H1 (cell line): ENCODE data around the gene FBN2. TPM values are rescaled to one million over a fixed set of nuclear protein-coding genes. Genes with fewer than 3 reads are reported as not detected.

ENCODE experiments used
- CTCF ChIA-PET: fragments of 300-600 bp; sonication (Branson Sonifier 250); formaldehyde crosslinking; loops from one replicate; lab custom pipeline; 2021; ENCODE audit not compliant: partially characterized antibody; lab: Charles Lee
- POLR2A ChIA-PET: fragments of 300-600 bp; sonication (Branson Sonifier 250); formaldehyde crosslinking; loops from one replicate; lab custom pipeline; 2021; ENCODE audit warnings: inconsistent platforms; ENCODE audit not compliant: partially characterized antibody; lab: Charles Lee
- DNase-seq, 2 experiments: peaks; one replicate each; pipeline versions ENCODE4 v3.0.0 to v3.0.0-alpha.2; 2010 to 2022; ENCODE audit warnings: low spot score in 2 of 2, low read depth in 1 of 2, mixed read lengths in 1 of 2
- FAIRE-seq: peaks from 2 replicates; lab custom pipeline; 2011; peaks lifted over from hg19 to GRCh38; lab: Jason Lieb, UNC
- H2AFZ ChIP-seq: 2 replicates; pipeline ENCODE4 v1.8.1; 2012; ENCODE audit warnings: low read length, inconsistent platforms
- H2AK5ac ChIP-seq: 2 replicates; pipeline ENCODE4 v1.6.1; 2013; ENCODE audit warnings: low read depth, low read length
- H2BK120ac ChIP-seq: replicated peaks from 2 replicates; pipeline ENCODE3; 2013; ENCODE audit warnings: low read depth, low read length, inconsistent platforms
- H2BK12ac ChIP-seq: 2 replicates; pipeline ENCODE4 v1.6.1; 2013; ENCODE audit warnings: low read depth, low read length
- H2BK15ac ChIP-seq: 2 replicates; pipeline ENCODE4 v1.6.1; 2013; ENCODE audit warnings: low read length
- H2BK20ac ChIP-seq: 2 replicates; pipeline ENCODE4 v1.6.1; 2013; ENCODE audit warnings: low read length
- H2BK5ac ChIP-seq: 2 replicates; pipeline ENCODE4 v1.6.1; 2013; ENCODE audit warnings: low read depth, low read length
- H3K14ac ChIP-seq: 2 replicates; pipeline ENCODE4 v1.6.1; 2013; ENCODE audit warnings: inconsistent platforms; ENCODE audit not compliant: insufficient read length
- H3K18ac ChIP-seq: 2 replicates; pipeline ENCODE4 v1.6.1; 2013; ENCODE audit warnings: low read length; ENCODE audit errors: extremely low read depth
- H3K23ac ChIP-seq: 2 replicates; pipeline ENCODE4 v1.6.1; 2013; ENCODE audit warnings: inconsistent platforms; ENCODE audit not compliant: insufficient read length
- H3K23me2 ChIP-seq: 2 replicates; pipeline ENCODE4 v1.6.1; 2013; ENCODE audit warnings: low read depth, low read length
- H3K27ac ChIP-seq: 2 replicates; pipeline ENCODE4 v1.6.1; 2011; ENCODE audit warnings: low read depth, low read length, inconsistent platforms
- H3K27me3 ChIP-seq, 4 experiments: replicated peaks in 1 of 4; 1 replicate in 1 of 4; 2 replicates in 3 of 4; pipeline versions ENCODE4 v1.6.1 to v1.8.1; 2011 to 2013; ENCODE audit warnings: low read length in 3 of 4, mild to moderate bottlenecking in 3 of 4, inconsistent platforms in 2 of 4, mixed read lengths in 2 of 4, moderate library complexity in 1 of 4; ENCODE audit not compliant: control insufficient read depth in 3 of 4, insufficient read depth in 3 of 4; ENCODE audit errors: extremely low read depth in 1 of 4
- H3K36me3 ChIP-seq, 4 experiments: 2 replicates each; pipeline versions ENCODE4 v1.6.1 to v1.8.1; 2011 to 2013; ENCODE audit warnings: mild to moderate bottlenecking in 4 of 4, low read length in 3 of 4, moderate library complexity in 2 of 4, control low read depth in 1 of 4, inconsistent platforms in 1 of 4; ENCODE audit not compliant: insufficient read depth in 4 of 4, control insufficient read depth in 2 of 4
- H3K4ac ChIP-seq: replicated peaks from 2 replicates; pipeline ENCODE3; 2013; ENCODE audit warnings: low read length, low read depth, mixed read lengths, inconsistent platforms; ENCODE audit not compliant: insufficient read length
- H3K4me1 ChIP-seq, 4 experiments: replicated peaks in 1 of 4; 1 replicate in 1 of 4; 2 replicates in 3 of 4; pipeline versions ENCODE4 v1.6.1 to v1.8.1; 2011 to 2013; ENCODE audit warnings: low read length in 3 of 4, inconsistent platforms in 2 of 4, mixed read lengths in 1 of 4; ENCODE audit not compliant: insufficient read depth in 4 of 4, control insufficient read depth in 3 of 4
- H3K4me2 ChIP-seq, 2 experiments: 2 replicates each; pipeline versions ENCODE4 v1.6.1 to v1.8.1; 2011 to 2013; ENCODE audit warnings: low read depth in 2 of 2, low read length in 2 of 2, control low read depth in 1 of 2, inconsistent platforms in 1 of 2, mild to moderate bottlenecking in 1 of 2; ENCODE audit not compliant: insufficient read depth in 1 of 2
- H3K4me3 ChIP-seq, 4 experiments: fragments of 200-600, 300-600 bp in 1 of 4; sonication (generic), shearing (Covaris generic), sonication (Bioruptor Twin) in 1 of 4; 2 replicates each; pipeline versions ENCODE4 v1.5.1 to v1.8.1; 2011 to 2016; ENCODE audit warnings: low read length in 4 of 4, low read depth in 3 of 4, control low read depth in 2 of 4, inconsistent platforms in 2 of 4, mild to moderate bottlenecking in 2 of 4, mixed read lengths in 1 of 4, moderate library complexity in 1 of 4; ENCODE audit not compliant: insufficient read depth in 2 of 4; ENCODE audit errors: extremely low read depth in 1 of 4
- H3K56ac ChIP-seq: replicated peaks from 2 replicates; pipeline ENCODE3; 2013; ENCODE audit warnings: low read depth, mild to moderate bottlenecking, mixed read lengths, low read length, inconsistent platforms; ENCODE audit not compliant: insufficient read length
- H3K79me1 ChIP-seq: 2 replicates; pipeline ENCODE4 v1.6.1; 2013; ENCODE audit warnings: low read depth, low read length, control low read depth
- H3K79me2 ChIP-seq, 2 experiments: 2 replicates each; pipeline versions ENCODE4 v1.6.1 to v1.8.1; 2012 to 2013; ENCODE audit warnings: low read length in 2 of 2, mild to moderate bottlenecking in 2 of 2, inconsistent platforms in 1 of 2; ENCODE audit not compliant: insufficient read depth in 2 of 2, control insufficient read depth in 1 of 2
- H3K9ac ChIP-seq, 4 experiments: replicated peaks in 1 of 4; 1 replicate in 1 of 4; 2 replicates in 3 of 4; pipeline versions ENCODE4 v1.6.1 to v1.8.1; 2011 to 2013; ENCODE audit warnings: low read depth in 3 of 4, low read length in 3 of 4, control low read depth in 2 of 4, mild to moderate bottlenecking in 2 of 4, moderate library complexity in 2 of 4, inconsistent platforms in 1 of 4; ENCODE audit errors: extremely low read depth in 1 of 4
- H3K9me3 ChIP-seq, 2 experiments: 2 replicates each; pipeline versions ENCODE4 v1.6.1 to v1.8.1; 2012 to 2013; ENCODE audit warnings: mild to moderate bottlenecking in 2 of 2, moderate library complexity in 2 of 2, control low read depth in 1 of 2, inconsistent platforms in 1 of 2, low read depth in 1 of 2, low read length in 1 of 2, mixed read lengths in 1 of 2; ENCODE audit not compliant: insufficient read depth in 2 of 2
- H4K20me1 ChIP-seq, 2 experiments: replicated peaks in 1 of 2; 2 replicates each; pipeline versions ENCODE3 to v1.8.1; 2011 to 2013; ENCODE audit warnings: inconsistent platforms in 2 of 2, low read length in 2 of 2, mild to moderate bottlenecking in 1 of 2; ENCODE audit not compliant: insufficient read depth in 2 of 2, control insufficient read depth in 1 of 2
- H4K5ac ChIP-seq: 2 replicates; pipeline ENCODE4 v1.6.1; 2013; ENCODE audit warnings: low read length, low read depth, mixed read lengths, inconsistent platforms; ENCODE audit not compliant: insufficient read length
- H4K8ac ChIP-seq: 2 replicates; pipeline ENCODE4 v1.8.0; 2013; ENCODE audit warnings: mild to moderate bottlenecking, moderate library complexity, low read length, inconsistent platforms; ENCODE audit not compliant: insufficient read depth; ENCODE audit errors: extremely low read depth
- H4K91ac ChIP-seq: replicated peaks from 2 replicates; pipeline ENCODE3; 2013; ENCODE audit warnings: low read length, mixed read lengths, inconsistent platforms; ENCODE audit not compliant: insufficient read length
- ASH2L ChIP-seq: fragments of 200-600, 300-600 bp; sonication (generic); IDR thresholded peaks from one replicate; pipeline ENCODE4 v1.7.1; 2017; ENCODE audit warnings: low read length
- BACH1 ChIP-seq: IDR thresholded peaks from 2 replicates; pipeline ENCODE4 v1.6.1; 2012; ENCODE audit warnings: low read length, improper control_type of control experiment
- CHD1 ChIP-seq: IDR thresholded peaks from 2 replicates; pipeline ENCODE4 v1.6.1; 2012; ENCODE audit warnings: low read depth, low read length, improper control_type of control experiment
- EGR1 ChIP-seq: IDR thresholded peaks from 2 replicates; pipeline ENCODE4 v1.6.1; 2011; ENCODE audit warnings: low read depth, low read length, borderline replicate concordance
- EP300 ChIP-seq, 2 experiments: IDR thresholded peaks; 1 replicate in 1 of 2; 2 replicates in 1 of 2; pipeline ENCODE4 v1.6.1; 2011 to 2012; ENCODE audit warnings: low read depth in 2 of 2, low read length in 2 of 2, mild to moderate bottlenecking in 2 of 2, borderline replicate concordance in 1 of 2, inconsistent platforms in 1 of 2, moderate library complexity in 1 of 2
- POU5F1 ChIP-seq: IDR thresholded peaks from 2 replicates; pipeline ENCODE4 v1.6.1; 2011; ENCODE audit warnings: low read depth, mild to moderate bottlenecking, low read length, moderate library complexity
- RBBP5 ChIP-seq: IDR thresholded peaks from 2 replicates; pipeline ENCODE4 v1.7.1; 2012; ENCODE audit warnings: low read depth, mild to moderate bottlenecking, inconsistent platforms, low read length, moderate library complexity, borderline replicate concordance
- SIN3A ChIP-seq, 2 experiments: IDR thresholded peaks in 1 of 2; conservative IDR thresholded peaks in 1 of 2; 2 replicates each; pipeline ENCODE4 v1.6.1; 2011 to 2012; ENCODE audit warnings: low read length in 2 of 2, improper control_type of control experiment in 1 of 2, low read depth in 1 of 2, mild to moderate bottlenecking in 1 of 2
- SRF ChIP-seq: IDR thresholded peaks from 2 replicates; pipeline ENCODE4 v1.6.1; 2011; ENCODE audit warnings: mild to moderate bottlenecking, low read depth, low read length, moderate library complexity
- TBP ChIP-seq: IDR thresholded peaks from 2 replicates; pipeline ENCODE4 v1.6.1; 2011; ENCODE audit warnings: low read depth, low read length, improper control_type of control experiment
- USF2 ChIP-seq: IDR thresholded peaks from 2 replicates; pipeline ENCODE4 v1.6.1; 2011; ENCODE audit warnings: low read length, improper control_type of control experiment
- WGBS, 2 experiments: shearing (Covaris generic) in 1 of 2; methylation state at CpG; one replicate each; pipeline versions ENCODE4 v1.1.6 to v1.1.7; 2013 to 2015; ENCODE audit warnings: low lambda C conversion rate in 2 of 2, mixed read lengths in 2 of 2, inconsistent platforms in 1 of 2, low coverage in 1 of 2, missing lambda C conversion rate in 1 of 2; ENCODE audit not compliant: insufficient replicate concordance in 2 of 2, insufficient coverage in 1 of 2, insufficient read length in 1 of 2; ENCODE audit errors: extremely low coverage in 1 of 2, missing lambda C conversion rate in 1 of 2; 5-methylcytosine and 5-hydroxymethylcytosine counted together
- polyA plus RNA-seq, 7 experiments: library from polyadenylated mRNA; depleted of rRNA in 3 of 7; stranded (reverse) in 5 of 7; unstranded in 2 of 7; fragments of >200 nt in 5 of 7; fragments of 200-250 nt in 2 of 7; gene quantifications; 1 replicate in 5 of 7; 2 replicates in 1 of 7; 4 replicates in 1 of 7; pipeline versions ENCODE4 v1.2.1 to v1.2.3, GENCODE V29; 2011 to 2013; ENCODE audit warnings: missing spikeins in 2 of 7, mixed read lengths in 2 of 7
- total RNA-seq: library from RNA; stranded (reverse); fragmentation: NEBNext Ultra II Directional; extraction: Animal tissue kit (Norgen Biotek cat#: 25700); gene quantifications from 2 replicates; pipeline ENCODE4 v1.2.1, GENCODE V29; 2021

The FBN2 gene
- total and polyA plus RNA-seq, 2 of the 8 experiments (the other 6 are each of a cell fraction or from before 2014, with no cell fraction given) = 14.1 to 16.3 TPM

GRCh38 chr5:128559300-128560297, 21.6 kb upstream of the FBN2 start:
- H2BK12ac ChIP-seq = no peak overlapping the region
- H3K18ac ChIP-seq = no peak overlapping the region
- H3K9me3 ChIP-seq = no peaks in the 10 kb centered on the region
- H3K4me2 ChIP-seq = no peak overlapping the region
- H3K23me2 ChIP-seq = no peaks in the 10 kb centered on the region; the same call in 1 of the 2 replicates
- H3K4me1 ChIP-seq = no peaks in the 10 kb centered on the region
- no peak for FAIRE-seq
- no peak overlapping the region for H2BK20ac ChIP-seq
- no peaks in the 10 kb centered on the region for H4K20me1 ChIP-seq
- no peak overlapping the region for H4K8ac ChIP-seq
- no peak overlapping the region for H3K4me3 ChIP-seq
- no peak overlapping the region for H3K9ac ChIP-seq
- H3K56ac ChIP-seq = no peak overlapping the region
- ChIA-PET CTCF (no interaction called here), POLR2A (no interaction called here)
- no peaks in the 10 kb centered on the region for H3K27me3 ChIP-seq
- no peak overlapping the region for H2BK5ac ChIP-seq
- no peaks in the 10 kb centered on the region for H3K79me1 ChIP-seq
- H3K4ac ChIP-seq = no peak overlapping the region
- H3K79me2 ChIP-seq = no peaks in the 10 kb centered on the region
- H2AFZ ChIP-seq = no peak overlapping the region
- H4K5ac ChIP-seq = no peak overlapping the region
- no peak overlapping the region for H4K91ac ChIP-seq
- H2BK120ac ChIP-seq = no peak overlapping the region
- no peaks in the 10 kb centered on the region for H3K36me3 ChIP-seq
- 85% methylated on average over 13 of the region's 13 CpGs; no CpG with 5 or more reads in 1 of the 2 experiments for WGBS, 2 experiments
- no peak for DNase-seq
- no peak overlapping the region for H3K14ac ChIP-seq
- no peak overlapping the region for H2BK15ac ChIP-seq
- H2AK5ac ChIP-seq = no peak overlapping the region
- H3K23ac ChIP-seq = no peak overlapping the region
- H3K27ac ChIP-seq = no peak overlapping the region
- no peak for TF ChIP-seq SRF
- TF ChIP-seq RBBP5 = no peak
- no peak for TF ChIP-seq POU5F1
- no peak for TF ChIP-seq BACH1
- TF ChIP-seq EGR1 = no peak
- TF ChIP-seq CHD1 = no peak
- no peak for TF ChIP-seq EP300 (IDR thresholded peaks at IDR 0.05; ENCODE audit: borderline replicate concordance in 1 of 2, low read depth in 2 of 2, low read length in 2 of 2)
- no peak for TF ChIP-seq ASH2L
- TF ChIP-seq SIN3A (conservative IDR thresholded peaks at IDR 0.05 in 1 of 2, IDR thresholded peaks at IDR 0.05 in 1 of 2; ENCODE audit: low read depth in 1 of 2, low read length in 2 of 2) = no peak
- TF ChIP-seq TBP = no peak
- no peak for TF ChIP-seq USF2
